K562 (cell line): ENCODE measurements around the gene ANKMY2. TPM values are rescaled to one million over a fixed set of nuclear protein-coding genes. Genes with fewer than 3 reads are reported as not detected.

Source experiments
- KHSRP ChIP-seq: fragments of 450-650 bp; IDR thresholded peaks from 2 replicates; pipeline ENCODE4 v1.6.1; 2017
- MXI1 ChIP-seq: IDR thresholded peaks from 2 replicates; pipeline ENCODE4 v1.6.1; 2011; ENCODE audit warnings: low read depth, mild to moderate bottlenecking, improper control_type of control experiment, low read length
- ZNF232 ChIP-seq: sonication (generic); formaldehyde crosslinking; IDR thresholded peaks from 2 replicates; pipeline ENCODE4 v1.8.0; 2022; ENCODE audit warnings: mild to moderate bottlenecking, missing genetic modification reagents
- ZNF785 ChIP-seq: fragments of 250-450 bp; sonication (Bioruptor Pico); IDR thresholded peaks from 2 replicates; pipeline ENCODE4 v1.4.0; 2020; ENCODE audit warnings: mild to moderate bottlenecking
- polyA plus RNA-seq, 8 experiments: library from polyadenylated mRNA; depleted of rRNA in 4 of 8; stranded (reverse) in 5 of 8; unstranded in 3 of 8; fragments of >200 nt; fragmentation: Nextera tagmentation in 2 of 8; fragmentation: Illumina TruSeq in 1 of 8; extraction: Ambion mirVana in 2 of 8; extraction: Trizol in 1 of 8; gene quantifications; 2 replicates each; pipeline versions ENCODE4 v1.2.1 to v1.2.3, GENCODE V29; 2011 to 2014; ENCODE audit warnings: inconsistent platforms in 1 of 8, missing spikeins in 1 of 8
- total RNA-seq, 7 experiments: library from RNA; depleted of rRNA in 6 of 7; stranded (reverse); fragments of >200 nt in 6 of 7; fragmentation: Illumina TruSeq in 2 of 7; extraction: Trizol in 2 of 7; gene quantifications; 2 replicates each; pipeline versions ENCODE4 v1.2.1 to v1.2.3, GENCODE V29; 2011 to 2021; ENCODE audit warnings: low replicate concordance in 1 of 7
- TF ChIP-seq, protein P1 (sequence below): fragments of 450-650 bp; IDR thresholded peaks from 2 replicates; pipeline ENCODE4 v1.6.1; 2016; ENCODE audit warnings: low read depth

Gene ANKMY2
- total and polyA plus RNA-seq, 9 of the 15 experiments (the other 6 are each of a cell fraction or from before 2014, with no cell fraction given), result 38.9 to 71.5 (median 48.8) TPM

DNA sequence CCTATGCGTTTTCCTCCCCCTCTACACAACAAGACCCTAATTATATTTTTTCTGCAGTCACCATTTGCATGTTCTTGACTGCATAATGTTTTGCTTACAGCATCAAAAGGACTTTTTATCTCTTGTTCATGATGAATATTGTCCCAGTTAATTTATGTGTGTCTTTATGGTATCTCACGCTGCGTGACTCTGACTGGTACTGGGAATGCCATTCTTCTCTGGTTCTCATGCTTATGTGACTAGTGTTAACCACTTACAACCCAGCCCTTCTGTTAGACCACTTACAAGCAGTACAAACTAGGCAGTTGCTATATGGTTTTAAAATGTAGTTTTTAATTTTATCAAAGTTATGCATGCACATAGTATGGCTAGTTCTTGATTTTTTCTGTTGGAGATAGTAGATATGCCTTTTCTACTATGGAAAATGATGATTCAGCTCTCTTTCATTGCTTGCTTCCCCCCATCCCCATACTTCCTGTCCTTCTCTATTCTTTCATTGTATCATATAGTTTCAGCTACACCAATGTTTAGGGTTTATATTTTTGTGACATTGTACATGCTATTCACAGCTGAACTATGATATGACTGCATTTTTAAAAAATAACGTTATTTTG, 25.3 kb upstream of the ANKMY2 start (continued):
- TF ChIP-seq, protein P1, sequence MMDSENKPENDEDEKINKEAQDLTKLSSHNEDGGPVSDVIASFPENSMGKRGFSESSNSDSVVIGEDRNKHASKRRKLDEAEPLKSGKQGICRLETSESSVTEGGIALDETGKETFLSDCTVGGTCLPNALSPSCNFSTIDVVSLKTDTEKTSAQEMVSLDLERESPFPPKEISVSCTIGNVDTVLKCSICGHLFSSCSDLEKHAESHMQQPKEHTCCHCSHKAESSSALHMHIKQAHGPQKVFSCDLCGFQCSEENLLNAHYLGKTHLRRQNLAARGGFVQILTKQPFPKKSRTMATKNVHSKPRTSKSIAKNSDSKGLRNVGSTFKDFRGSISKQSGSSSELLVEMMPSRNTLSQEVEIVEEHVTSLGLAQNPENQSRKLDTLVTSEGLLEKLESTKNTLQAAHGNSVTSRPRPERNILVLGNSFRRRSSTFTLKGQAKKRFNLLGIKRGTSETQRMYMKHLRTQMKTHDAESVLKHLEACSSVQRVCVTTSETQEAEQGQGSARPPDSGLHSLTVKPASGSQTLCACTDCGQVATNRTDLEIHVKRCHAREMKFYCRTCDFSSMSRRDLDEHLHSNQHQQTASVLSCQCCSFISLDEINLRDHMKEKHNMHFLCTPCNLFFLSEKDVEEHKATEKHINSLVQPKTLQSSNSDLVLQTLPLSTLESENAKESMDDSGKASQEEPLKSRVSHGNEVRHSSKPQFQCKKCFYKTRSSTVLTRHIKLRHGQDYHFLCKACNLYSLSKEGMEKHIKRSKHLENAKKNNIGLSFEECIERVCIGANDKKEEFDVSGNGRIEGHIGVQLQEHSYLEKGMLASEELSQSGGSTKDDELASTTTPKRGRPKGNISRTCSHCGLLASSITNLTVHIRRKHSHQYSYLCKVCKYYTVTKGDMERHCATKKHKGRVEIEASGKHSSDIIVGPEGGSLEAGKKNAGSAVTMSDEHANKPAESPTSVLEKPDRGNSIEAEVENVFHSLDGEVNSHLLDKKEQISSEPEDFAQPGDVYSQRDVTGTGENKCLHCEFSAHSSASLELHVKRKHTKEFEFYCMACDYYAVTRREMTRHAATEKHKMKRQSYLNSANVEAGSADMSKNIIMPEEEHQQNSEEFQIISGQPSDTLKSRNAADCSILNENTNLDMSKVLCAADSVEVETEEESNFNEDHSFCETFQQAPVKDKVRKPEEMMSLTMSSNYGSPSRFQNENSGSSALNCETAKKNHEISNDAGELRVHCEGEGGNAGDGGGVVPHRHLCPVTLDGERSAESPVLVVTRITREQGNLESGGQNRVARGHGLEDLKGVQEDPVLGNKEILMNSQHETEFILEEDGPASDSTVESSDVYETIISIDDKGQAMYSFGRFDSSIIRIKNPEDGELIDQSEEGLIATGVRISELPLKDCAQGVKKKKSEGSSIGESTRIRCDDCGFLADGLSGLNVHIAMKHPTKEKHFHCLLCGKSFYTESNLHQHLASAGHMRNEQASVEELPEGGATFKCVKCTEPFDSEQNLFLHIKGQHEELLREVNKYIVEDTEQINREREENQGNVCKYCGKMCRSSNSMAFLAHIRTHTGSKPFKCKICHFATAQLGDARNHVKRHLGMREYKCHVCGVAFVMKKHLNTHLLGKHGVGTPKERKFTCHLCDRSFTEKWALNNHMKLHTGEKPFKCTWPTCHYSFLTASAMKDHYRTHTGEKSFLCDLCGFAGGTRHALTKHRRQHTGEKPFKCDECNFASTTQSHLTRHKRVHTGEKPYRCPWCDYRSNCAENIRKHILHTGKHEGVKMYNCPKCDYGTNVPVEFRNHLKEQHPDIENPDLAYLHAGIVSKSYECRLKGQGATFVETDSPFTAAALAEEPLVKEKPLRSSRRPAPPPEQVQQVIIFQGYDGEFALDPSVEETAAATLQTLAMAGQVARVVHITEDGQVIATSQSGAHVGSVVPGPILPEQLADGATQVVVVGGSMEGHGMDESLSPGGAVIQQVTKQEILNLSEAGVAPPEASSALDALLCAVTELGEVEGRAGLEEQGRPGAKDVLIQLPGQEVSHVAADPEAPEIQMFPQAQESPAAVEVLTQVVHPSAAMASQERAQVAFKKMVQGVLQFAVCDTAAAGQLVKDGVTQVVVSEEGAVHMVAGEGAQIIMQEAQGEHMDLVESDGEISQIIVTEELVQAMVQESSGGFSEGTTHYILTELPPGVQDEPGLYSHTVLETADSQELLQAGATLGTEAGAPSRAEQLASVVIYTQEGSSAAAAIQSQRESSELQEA, result no peak
- no peak for TF ChIP-seq MXI1
- no peak for TF ChIP-seq KHSRP
- TF ChIP-seq ZNF785 (CRISPR knock-in tag), result no peak
- no peak for TF ChIP-seq ZNF232 (CRISPR knock-in tag)
